22Rv1 (cell line): Measurements from ENCODE around the gene LCN6.

Source experiments
- CTCF ChIP-seq: fragments of 450-650 bp; IDR thresholded peaks from 2 replicates; pipeline ENCODE4 v1.5.1; 2017; ENCODE audit warnings: mild to moderate bottlenecking
- ZFX ChIP-seq: fragments of 450-650 bp; IDR thresholded peaks from 2 replicates; pipeline ENCODE4 v1.6.1; 2017; ENCODE audit warnings: antibody characterized with exemption, borderline replicate concordance

GRCh38 chr9:136790640-136791515 lies 42.6 kb upstream of the LCN6 start, which contains the start of gene TMEM141:
- TF ChIP-seq CTCF: no peak
- TF ChIP-seq ZFX: no peak
